Spleen (tissue), 11 donors: ENCODE results near the gene MAP3K5. TPM values are rescaled to one million over a fixed set of nuclear protein-coding genes. Genes with fewer than 3 reads are reported as not detected.

Experiments
- DNase-seq: peaks from one replicate; pipeline ENCODE4 v3.0.0-alpha.2; 2020
- H3K27ac ChIP-seq, 8 donors: fragments of 200-600 bp; sonication (generic) in 7 of 8; 1 replicate in 4 of 8; 2 replicates in 4 of 8; pipeline versions ENCODE4 v1.5.0 to v1.8.0; 2016 to 2021; ENCODE audit warnings: inconsistent platforms in 4 of 8, mild to moderate bottlenecking in 4 of 8, moderate library complexity in 1 of 8
- H3K27me3 ChIP-seq, 7 donors: fragments of 200-600 bp; sonication (generic) in 6 of 7; replicated peaks in 1 of 7; 1 replicate in 4 of 7; 2 replicates in 3 of 7; pipeline versions ENCODE4 v1.5.0 to v1.8.0; 2016 to 2021; ENCODE audit warnings: inconsistent platforms in 3 of 7, mild to moderate bottlenecking in 1 of 7
- H3K36me3 ChIP-seq, 6 donors: fragments of 200-600 bp; sonication (generic) in 5 of 6; 1 replicate in 4 of 6; 2 replicates in 2 of 6; pipeline versions ENCODE4 v1.5.0 to v1.8.0; 2016 to 2021; ENCODE audit warnings: inconsistent platforms in 2 of 6
- H3K4me1 ChIP-seq, 6 donors: fragments of 200-600 bp; sonication (generic) in 5 of 6; 1 replicate in 3 of 6; 2 replicates in 3 of 6; pipeline versions ENCODE4 v1.5.0 to v1.8.0; 2016 to 2021; ENCODE audit warnings: inconsistent platforms in 3 of 6
- H3K4me3 ChIP-seq, 8 donors: fragments of 200-600 bp; sonication (generic) in 7 of 8; 1 replicate in 4 of 8; 2 replicates in 4 of 8; pipeline versions ENCODE4 v1.5.0 to v1.8.0; 2016 to 2021; ENCODE audit warnings: inconsistent platforms in 4 of 8, mild to moderate bottlenecking in 4 of 8, moderate library complexity in 2 of 8
- H3K9me3 ChIP-seq, 8 donors: fragments of 200-600 bp; sonication (generic) in 7 of 8; 1 replicate in 4 of 8; 2 replicates in 4 of 8; pipeline versions ENCODE4 v1.5.0 to v1.8.0; 2016 to 2021; ENCODE audit warnings: inconsistent platforms in 4 of 8
- CTCF ChIP-seq, 11 experiments: fragments of 200-600 bp in 7 of 11; fragments of 450-650 bp in 4 of 11; sonication (generic) in 4 of 11; IDR thresholded peaks in 8 of 11; conservative IDR thresholded peaks in 3 of 11; 1 replicate in 7 of 11; 2 replicates in 4 of 11; pipeline versions ENCODE4 v1.4.0 to v1.8.0; 2016 to 2021; ENCODE audit warnings: antibody characterized with exemption in 11 of 11, inconsistent platforms in 4 of 11, mild to moderate bottlenecking in 1 of 11
- POLR2A ChIP-seq, 3 donors: fragments of 450-650 bp; IDR thresholded peaks; one replicate each; pipeline ENCODE4 v1.5.1; 2017; ENCODE audit warnings: antibody characterized with exemption in 3 of 3, mild to moderate bottlenecking in 1 of 3
- POLR2AphosphoS5 ChIP-seq, 3 donors: sonication (generic); formaldehyde crosslinking; IDR thresholded peaks; one replicate each; pipeline ENCODE4 v1.5.1; 2017; ENCODE audit warnings: antibody characterized with exemption in 3 of 3
- WGBS, 5 donors: extraction: QIAGEN DNeasy Blood & Tissue Kit in 3 of 5; methylation state at CpG; one replicate each; pipeline versions ENCODE4 v1.1.5 to v1.1.7; 2013 to 2018; 5-methylcytosine and 5-hydroxymethylcytosine counted together
- intact Hi-C: fragments of 100-400 bp; cut with DNase I; formaldehyde crosslinking; loops from one replicate; pipeline ENCODE4 v1.15.0; 2023; ENCODE audit warnings: low total_unique reads
- polyA plus RNA-seq, 3 donors: library from polyadenylated mRNA; stranded (reverse); fragments of 200-250 nt; gene quantifications; one replicate each; pipeline ENCODE4 v1.2.1, GENCODE V29; 2013
- total RNA-seq, 7 donors: library from RNA; depleted of rRNA in 3 of 7; stranded (reverse); fragments of >200 nt in 3 of 7; fragmentation: NEBNext Ultra II Directional in 4 of 7; extraction: Animal tissue kit (Norgen Biotek cat#: 25700) in 4 of 7; gene quantifications; one replicate each; pipeline versions ENCODE4 v1.1.0 to v1.2.1, GENCODE V29; 2016 to 2021
- donor health status: healthy with polysubstance abuse.
- donor health status: DM: no; HTN: no; CAD: no; lungs with moderate emphysema.
- donor health status: DM: no; HTN: no; CAD: no.
- donor health status: Bipolar disorder and iron deficiency.
- donor health status: healthy.
- donor health status: DM: no; HTN: no; CAD: no.
- donor health status: DM: yes; HTN: yes; CAD: no.

Gene MAP3K5
- total and polyA plus RNA-seq, 10 donors = 7.2 to 55.0 (median 33.2) TPM

GRCh38 chr6:136527831-136528230, 264.4 kb downstream of the MAP3K5 start:
- Histone ChIP-seq H3K27me3 (no peaks in the 10 kb centered on the region), H3K27ac (no peak overlapping the region), H3K36me3 (no peaks in the 10 kb centered on the region), H3K4me1 (peaks cover 0 to 24% (median 12%) of the 10 kb centered on the region in 6 donors), H3K9me3 (no peaks in the 10 kb centered on the region), H3K4me3 (no peak overlapping the region)
- no peak for DNase-seq
- TF ChIP-seq POLR2AphosphoS5 (IDR thresholded peaks at IDR 0.05) (no peak), CTCF (IDR thresholded peaks at IDR 0.05 in 8 of 11, conservative IDR thresholded peaks at IDR 0.05 in 3 of 11) (no peak), POLR2A (IDR thresholded peaks at IDR 0.05) (no peak)
- 69 to 83% (median 74%) methylated on average over 6 of the region's 6 CpGs for WGBS, 5 donors
- intact Hi-C loops = no loop called here

GRCh38 chr6:136526937-136527336, 265.3 kb downstream of the MAP3K5 start:
- DNase-seq = no peak
- Histone ChIP-seq H3K27me3 (no peaks in the 10 kb centered on the region), H3K36me3 (no peaks in the 10 kb centered on the region), H3K27ac (no peak overlapping the region), H3K4me3 (no peak overlapping the region), H3K4me1 (peaks cover 0 to 24% (median 12%) of the 10 kb centered on the region in 6 donors), H3K9me3 (no peaks in the 10 kb centered on the region)
- TF ChIP-seq CTCF (IDR thresholded peaks at IDR 0.05 in 8 of 11, conservative IDR thresholded peaks at IDR 0.05 in 3 of 11) = no peak
- no peak for TF ChIP-seq POLR2A (IDR thresholded peaks at IDR 0.05)
- no peak for TF ChIP-seq POLR2AphosphoS5 (IDR thresholded peaks at IDR 0.05)
- intact Hi-C loops = no loop called here
- WGBS, 5 donors = 44 to 53% (median 46%) methylated on average over 4 of the region's 4 CpGs

GRCh38 chr6:136526196-136526930, 265.9 kb downstream of the MAP3K5 start:
- H3K9me3 ChIP-seq = no peaks in the 10 kb centered on the region
- H3K27ac ChIP-seq = no peak overlapping the region
- intact Hi-C loops = no loop called here
- TF ChIP-seq CTCF (IDR thresholded peaks at IDR 0.05 in 8 of 11, conservative IDR thresholded peaks at IDR 0.05 in 3 of 11) = peak in 3 of 11 experiments; percentile 14 to 41 (median 33)
- TF ChIP-seq POLR2AphosphoS5 (IDR thresholded peaks at IDR 0.05) = no peak
- peak; percentile 83 for DNase-seq
- H3K36me3 ChIP-seq = no peaks in the 10 kb centered on the region
- 13 to 35% (median 19%) methylated on average over 14 to 16 of the region's 16 CpGs for WGBS, 5 donors
- no peak overlapping the region for H3K4me3 ChIP-seq
- peaks cover 0 to 24% (median 12%) of the 10 kb centered on the region in 6 donors for H3K4me1 ChIP-seq
- H3K27me3 ChIP-seq = no peaks in the 10 kb centered on the region

- H3K4me1 ChIP-seq = peaks cover 0 to 24% (median 12%) of the 10 kb centered on the region in 6 donors
- H3K27ac ChIP-seq = no peak overlapping the region
- TF ChIP-seq CTCF (IDR thresholded peaks at IDR 0.05 in 8 of 11, conservative IDR thresholded peaks at IDR 0.05 in 3 of 11) = no peak
- TF ChIP-seq POLR2A (IDR thresholded peaks at IDR 0.05) = no peak
- TF ChIP-seq POLR2AphosphoS5 (IDR thresholded peaks at IDR 0.05) = no peak
- no peak overlapping the region for H3K4me3 ChIP-seq
- H3K36me3 ChIP-seq = no peaks in the 10 kb centered on the region
- H3K27me3 ChIP-seq = no peaks in the 10 kb centered on the region
- intact Hi-C loops = no loop called here
- 30 to 44% (median 42%) methylated on average over 8 of the region's 8 CpGs for WGBS, 5 donors
- no peak for DNase-seq
- no peaks in the 10 kb centered on the region for H3K9me3 ChIP-seq
Measured at GRCh38 chr6:136525586-136526195, 266.6 kb downstream of the MAP3K5 start.
